Measurements from ENCODE around the gene CDYL2. TPM values are rescaled to one million over a fixed set of nuclear protein-coding genes. Genes with fewer than 3 reads are reported as not detected.

Gene CDYL2
- total RNA-seq, 1 donor from 2014 or later, result 4.1 TPM

DNA sequence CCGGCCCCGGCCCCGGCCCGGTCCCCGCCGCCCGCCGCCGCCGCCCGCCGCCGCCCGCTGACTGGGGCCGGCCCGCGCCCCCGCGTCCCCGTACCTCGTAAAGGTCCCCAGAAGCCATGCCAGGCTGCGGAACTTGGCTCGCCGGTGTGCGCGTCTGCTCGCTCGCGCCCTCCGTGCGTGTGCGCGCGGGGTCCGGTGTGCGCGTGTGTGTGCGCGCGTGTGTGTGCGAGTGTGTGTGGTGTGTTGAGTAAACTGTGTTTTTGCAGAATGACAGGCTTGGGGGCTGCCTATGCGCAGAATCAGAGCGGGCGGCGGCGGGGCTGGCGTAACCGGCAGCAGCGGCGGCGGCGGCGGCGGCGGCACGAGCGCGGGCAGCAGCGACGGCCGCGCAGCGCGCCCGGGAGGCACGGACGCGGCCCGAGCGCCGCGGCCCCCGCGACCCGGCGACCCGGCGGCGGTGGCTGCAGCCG is 307 bp downstream of the CDYL2 start:
- Mint-ChIP-seq H3K36me3 (ENCODE audit: low read depth) (no peaks in the 10 kb centered on the region), H3K27me3 (ENCODE audit: low read depth) (peaks cover 12% of the 10 kb centered on the region), H3K27ac (ENCODE audit: unreplicated experiment) (no peak overlapping the region), H3K4me1 (ENCODE audit: low read depth) (no peaks in the 10 kb centered on the region), H3K4me3 (ENCODE audit: unreplicated experiment) (peak overlapping the region; percentile 82), H3K9me3 (ENCODE audit: low read depth) (peaks cover 18% of the 10 kb centered on the region)
- DNase-seq (ENCODE audit: low spot score), result no peak
- TF ChIP-seq, protein P1, sequence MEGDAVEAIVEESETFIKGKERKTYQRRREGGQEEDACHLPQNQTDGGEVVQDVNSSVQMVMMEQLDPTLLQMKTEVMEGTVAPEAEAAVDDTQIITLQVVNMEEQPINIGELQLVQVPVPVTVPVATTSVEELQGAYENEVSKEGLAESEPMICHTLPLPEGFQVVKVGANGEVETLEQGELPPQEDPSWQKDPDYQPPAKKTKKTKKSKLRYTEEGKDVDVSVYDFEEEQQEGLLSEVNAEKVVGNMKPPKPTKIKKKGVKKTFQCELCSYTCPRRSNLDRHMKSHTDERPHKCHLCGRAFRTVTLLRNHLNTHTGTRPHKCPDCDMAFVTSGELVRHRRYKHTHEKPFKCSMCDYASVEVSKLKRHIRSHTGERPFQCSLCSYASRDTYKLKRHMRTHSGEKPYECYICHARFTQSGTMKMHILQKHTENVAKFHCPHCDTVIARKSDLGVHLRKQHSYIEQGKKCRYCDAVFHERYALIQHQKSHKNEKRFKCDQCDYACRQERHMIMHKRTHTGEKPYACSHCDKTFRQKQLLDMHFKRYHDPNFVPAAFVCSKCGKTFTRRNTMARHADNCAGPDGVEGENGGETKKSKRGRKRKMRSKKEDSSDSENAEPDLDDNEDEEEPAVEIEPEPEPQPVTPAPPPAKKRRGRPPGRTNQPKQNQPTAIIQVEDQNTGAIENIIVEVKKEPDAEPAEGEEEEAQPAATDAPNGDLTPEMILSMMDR (IDR thresholded peaks at IDR 0.05), result no peak

DNA sequence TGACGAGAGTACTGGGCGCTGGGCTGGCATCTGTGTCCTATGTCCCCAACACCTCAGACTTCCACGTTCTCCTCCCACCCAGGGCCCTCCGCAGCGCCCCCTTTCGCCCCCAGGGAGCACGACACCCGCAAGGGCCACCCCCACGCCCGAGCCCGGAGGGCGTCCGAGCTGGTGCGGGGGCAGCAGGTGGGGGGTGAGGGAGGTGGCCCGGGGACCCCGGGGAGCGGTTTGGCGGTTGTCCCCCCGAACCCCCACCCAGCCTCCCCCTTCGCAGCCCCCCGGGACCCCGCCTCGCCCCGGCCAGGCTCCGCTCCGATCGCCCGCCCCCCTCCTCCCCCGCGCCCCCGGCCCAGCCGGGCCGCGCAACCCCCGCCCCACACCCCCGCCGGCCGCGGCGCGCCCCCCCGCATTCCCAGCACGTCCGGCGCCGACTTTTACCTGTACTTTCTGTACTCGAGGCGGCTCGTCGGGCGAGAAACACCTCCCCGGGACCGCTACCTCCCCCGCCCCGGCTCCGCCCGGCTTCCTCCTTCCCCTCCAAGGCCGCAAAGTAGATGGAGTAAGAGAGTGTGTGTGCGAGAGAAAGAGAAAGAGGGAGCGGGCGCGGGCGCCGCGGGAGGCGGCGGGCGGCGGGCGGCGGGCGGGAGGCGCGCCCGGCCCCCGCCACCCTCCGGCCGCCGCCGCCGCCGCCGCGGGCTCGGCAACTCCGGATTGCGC is 901 bp downstream of the CDYL2 start:
- TF ChIP-seq, protein P1 (IDR thresholded peaks at IDR 0.05), result peak; percentile 63
- Mint-ChIP-seq H3K27ac (ENCODE audit: unreplicated experiment) (no peak overlapping the region), H3K36me3 (ENCODE audit: low read depth) (no peaks in the 10 kb centered on the region), H3K9me3 (ENCODE audit: low read depth) (peaks cover 18% of the 10 kb centered on the region), H3K27me3 (ENCODE audit: low read depth) (peaks cover 12% of the 10 kb centered on the region), H3K4me1 (ENCODE audit: low read depth) (no peaks in the 10 kb centered on the region), H3K4me3 (ENCODE audit: unreplicated experiment) (peak overlapping the region; percentile 82)
- no peak for DNase-seq (ENCODE audit: low spot score)

DNA sequence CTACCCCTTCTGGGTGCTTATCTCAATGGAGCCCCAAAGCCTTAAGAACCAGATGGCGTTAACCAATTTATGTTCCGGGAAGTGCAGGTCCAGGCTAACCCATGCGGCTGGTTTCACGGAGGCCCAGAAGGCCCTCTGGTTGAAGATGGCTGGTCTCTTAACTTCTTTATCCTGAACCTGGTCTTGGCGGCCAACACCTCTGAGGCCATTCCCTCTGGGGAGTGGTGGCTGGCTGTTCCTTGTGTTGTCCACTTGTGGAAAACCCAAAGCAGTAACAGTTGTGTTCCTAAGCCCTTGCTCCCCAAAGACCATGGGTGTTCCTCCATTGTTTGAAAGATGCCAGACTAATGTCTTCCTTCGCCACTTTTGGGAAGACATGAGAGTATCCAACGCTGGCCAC is 1.5 kb downstream of the CDYL2 start:
- H3K9me3 Mint-ChIP-seq (ENCODE audit: low read depth), result peaks cover 18% of the 10 kb centered on the region
- DNase-seq (ENCODE audit: low spot score), result no peak
- H3K36me3 Mint-ChIP-seq (ENCODE audit: low read depth), result no peaks in the 10 kb centered on the region
- peak overlapping the region; percentile 49 for H3K4me3 Mint-ChIP-seq (ENCODE audit: unreplicated experiment)
- H3K27ac Mint-ChIP-seq (ENCODE audit: unreplicated experiment), result no peak overlapping the region
- peaks cover 12% of the 10 kb centered on the region for H3K27me3 Mint-ChIP-seq (ENCODE audit: low read depth)
- no peaks in the 10 kb centered on the region for H3K4me1 Mint-ChIP-seq (ENCODE audit: low read depth)
- TF ChIP-seq, protein P1 (IDR thresholded peaks at IDR 0.05), result no peak

DNA sequence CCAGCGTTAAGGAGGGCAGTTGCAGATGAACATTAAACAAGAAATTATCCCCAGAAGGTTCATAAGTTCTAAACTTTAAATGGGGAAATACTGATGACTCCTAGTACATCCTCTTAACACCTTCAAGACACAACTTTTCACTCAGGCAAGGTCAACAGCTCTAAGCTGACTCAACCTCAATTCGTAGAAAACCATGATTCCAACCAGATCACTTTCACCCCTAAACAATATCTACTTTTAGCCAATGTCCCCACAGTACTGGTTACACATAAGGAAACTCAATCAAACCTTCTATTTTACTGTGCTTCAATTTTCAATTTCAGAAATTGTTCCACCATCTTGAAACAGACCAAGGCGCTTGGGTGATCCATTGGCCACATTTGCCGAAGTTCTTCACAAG is 2.3 kb downstream of the CDYL2 start:
- TF ChIP-seq, protein P1 (IDR thresholded peaks at IDR 0.05), result no peak
- no peak overlapping the region for H3K4me3 Mint-ChIP-seq (ENCODE audit: unreplicated experiment)
- no peak for DNase-seq (ENCODE audit: low spot score)
- peaks cover 18% of the 10 kb centered on the region for H3K9me3 Mint-ChIP-seq (ENCODE audit: low read depth)
- H3K27me3 Mint-ChIP-seq (ENCODE audit: low read depth), result peaks cover 14% of the 10 kb centered on the region
- no peak overlapping the region for H3K27ac Mint-ChIP-seq (ENCODE audit: unreplicated experiment)
- H3K4me1 Mint-ChIP-seq (ENCODE audit: low read depth), result no peaks in the 10 kb centered on the region
- H3K36me3 Mint-ChIP-seq (ENCODE audit: low read depth), result no peaks in the 10 kb centered on the region

DNA sequence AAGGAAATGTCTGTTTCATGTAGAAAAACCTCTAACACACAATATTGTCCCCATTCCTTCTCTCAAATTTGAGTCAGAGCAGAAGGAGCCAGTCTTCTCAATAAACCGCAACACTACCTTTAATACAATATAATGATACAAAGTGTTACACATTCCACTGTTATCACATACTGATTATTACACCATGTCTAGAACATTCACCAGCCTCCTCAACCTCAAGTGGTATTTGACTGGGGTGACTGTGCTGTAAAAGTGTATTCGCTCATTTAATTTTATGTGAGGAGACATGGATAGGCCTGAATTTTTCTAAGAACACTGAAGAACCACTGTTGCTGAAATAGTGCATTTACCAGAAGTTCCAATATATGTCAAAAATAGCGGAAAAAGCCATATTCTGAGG is 10.3 kb downstream of the CDYL2 start:
- Mint-ChIP-seq H3K27ac (ENCODE audit: unreplicated experiment) (no peak overlapping the region), H3K27me3 (ENCODE audit: low read depth) (peaks cover 6% of the 10 kb centered on the region), H3K36me3 (ENCODE audit: low read depth) (no peaks in the 10 kb centered on the region), H3K9me3 (ENCODE audit: low read depth) (no peaks in the 10 kb centered on the region), H3K4me1 (ENCODE audit: low read depth) (no peaks in the 10 kb centered on the region), H3K4me3 (ENCODE audit: unreplicated experiment) (no peak overlapping the region)
- TF ChIP-seq, protein P1 (IDR thresholded peaks at IDR 0.05), result no peak
- DNase-seq (ENCODE audit: low spot score), result no peak

Measured in chondrocyte (in vitro differentiated cells).